ENCODE measurements around the gene RPL15. TPM values are rescaled to one million over a fixed set of nuclear protein-coding genes. Genes with fewer than 3 reads are reported as not detected.

RPL15 gene
- total RNA-seq, 1 donor from 2014 or later, result 1,411 TPM

DNA sequence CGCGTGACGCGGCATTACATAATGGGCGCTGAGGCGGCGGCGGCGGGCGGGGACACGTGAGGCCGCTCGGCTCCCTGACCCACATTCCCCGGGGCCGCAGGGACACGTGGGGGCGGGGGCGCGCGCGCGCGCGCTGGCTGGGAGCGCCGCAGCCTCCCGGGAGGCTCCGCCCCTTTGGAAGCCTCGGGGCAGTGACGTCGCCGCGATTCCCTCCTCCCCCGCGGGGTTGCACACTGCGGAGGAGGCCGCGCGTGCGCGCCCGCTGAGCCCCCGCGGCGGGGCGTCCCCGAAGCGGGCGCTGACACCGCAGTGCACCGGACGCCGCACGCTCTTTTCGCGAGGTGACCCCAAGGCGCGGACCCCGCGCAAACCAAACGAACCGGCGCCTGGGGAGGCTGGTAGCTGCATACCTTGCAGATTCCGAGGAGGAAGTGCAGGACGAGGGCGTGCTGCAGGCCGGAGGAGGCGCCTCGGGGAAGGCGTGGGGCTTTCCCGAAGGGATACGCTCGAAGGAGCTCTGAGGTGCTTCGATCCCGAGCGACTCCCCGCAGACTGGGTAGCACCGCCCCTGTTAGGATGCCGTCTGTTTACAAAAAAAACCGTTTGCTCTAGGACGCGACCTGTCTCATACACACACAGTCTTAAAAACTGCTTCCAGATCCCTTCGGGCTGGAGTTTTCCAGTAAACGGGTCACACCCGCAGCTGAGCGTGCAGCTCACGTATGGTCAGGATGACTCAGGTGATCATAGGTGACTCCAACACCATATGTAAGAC is 29.2 kb downstream of the RPL15 start:
- peaks cover 47% of the 10 kb centered on the region for H3K4me1 Mint-ChIP-seq (ENCODE audit: low read depth)
- no peaks in the 10 kb centered on the region for H3K27me3 Mint-ChIP-seq (ENCODE audit: low read depth)
- H3K27ac Mint-ChIP-seq (ENCODE audit: unreplicated experiment), result peak overlapping the region; percentile 96
- TF ChIP-seq CTCF (IDR thresholded peaks at IDR 0.05), result peak; percentile 22
- no peaks in the 10 kb centered on the region for H3K9me3 Mint-ChIP-seq (ENCODE audit: low read depth)
- H3K36me3 Mint-ChIP-seq (ENCODE audit: low read depth), result no peaks in the 10 kb centered on the region
- peak; percentile 99 for DNase-seq (ENCODE audit: low spot score)
- H3K4me3 Mint-ChIP-seq (ENCODE audit: unreplicated experiment), result peak overlapping the region; percentile 78

DNA sequence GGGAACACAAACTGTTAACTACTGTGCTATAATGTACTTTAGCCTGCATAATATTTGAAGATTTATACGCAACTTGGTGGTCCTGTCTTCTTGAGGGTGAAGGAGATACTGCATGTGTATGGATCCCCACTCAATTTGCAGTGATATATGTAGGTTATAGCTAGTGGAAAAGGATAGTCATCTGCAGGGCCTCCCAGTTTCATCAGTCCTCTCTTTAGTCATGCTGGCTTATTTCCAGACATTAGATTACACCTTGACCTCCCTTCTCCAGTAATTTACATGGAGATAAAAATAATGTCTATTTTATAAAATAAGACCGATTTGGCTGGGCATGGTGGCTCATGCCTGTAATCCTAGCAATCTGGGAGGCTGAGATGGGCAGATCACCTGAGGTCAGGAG is 31.8 kb downstream of the RPL15 start:
- H3K4me1 Mint-ChIP-seq (ENCODE audit: low read depth), result peaks cover 70% of the 10 kb centered on the region
- no peak overlapping the region for H3K4me3 Mint-ChIP-seq (ENCODE audit: unreplicated experiment)
- H3K36me3 Mint-ChIP-seq (ENCODE audit: low read depth), result no peaks in the 10 kb centered on the region
- H3K27ac Mint-ChIP-seq (ENCODE audit: unreplicated experiment), result no peak overlapping the region
- DNase-seq (ENCODE audit: low spot score), result no peak
- H3K27me3 Mint-ChIP-seq (ENCODE audit: low read depth), result no peaks in the 10 kb centered on the region
- no peaks in the 10 kb centered on the region for H3K9me3 Mint-ChIP-seq (ENCODE audit: low read depth)
- TF ChIP-seq CTCF (IDR thresholded peaks at IDR 0.05), result no peak

- peaks cover 62% of the 10 kb centered on the region for H3K4me1 Mint-ChIP-seq (ENCODE audit: low read depth)
- no peaks in the 10 kb centered on the region for H3K36me3 Mint-ChIP-seq (ENCODE audit: low read depth)
- no peak overlapping the region for H3K4me3 Mint-ChIP-seq (ENCODE audit: unreplicated experiment)
- no peaks in the 10 kb centered on the region for H3K9me3 Mint-ChIP-seq (ENCODE audit: low read depth)
- TF ChIP-seq CTCF (IDR thresholded peaks at IDR 0.05), result no peak
- DNase-seq (ENCODE audit: low spot score), result no peak
- peak overlapping the region; percentile 71 for H3K27ac Mint-ChIP-seq (ENCODE audit: unreplicated experiment)
- H3K27me3 Mint-ChIP-seq (ENCODE audit: low read depth), result no peaks in the 10 kb centered on the region
Observed at GRCh38 chr3:23949784-23950183, 32.9 kb downstream of the RPL15 start.

DNA sequence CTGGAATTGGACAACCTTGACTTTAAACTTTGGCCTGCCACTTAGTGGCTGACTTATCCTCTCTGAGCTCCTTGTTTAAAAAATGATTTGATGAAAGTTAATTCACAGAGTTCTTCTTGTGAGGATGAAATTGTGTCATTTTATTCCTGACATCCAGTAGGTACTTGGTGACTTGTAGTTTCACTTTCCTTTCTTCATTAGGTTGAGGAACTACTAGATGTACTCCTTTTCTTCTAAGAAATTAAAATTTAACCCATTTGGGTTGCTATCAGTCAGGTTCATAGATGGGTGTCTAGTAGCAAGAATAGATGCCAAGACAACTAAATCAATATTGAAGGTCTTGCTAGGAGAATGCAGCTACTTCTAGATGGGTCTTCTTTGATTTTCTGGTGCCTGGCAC is 33.4 kb downstream of the RPL15 start:
- TF ChIP-seq CTCF (IDR thresholded peaks at IDR 0.05), result no peak
- no peaks in the 10 kb centered on the region for H3K27me3 Mint-ChIP-seq (ENCODE audit: low read depth)
- H3K36me3 Mint-ChIP-seq (ENCODE audit: low read depth), result no peaks in the 10 kb centered on the region
- DNase-seq (ENCODE audit: low spot score), result no peak
- H3K9me3 Mint-ChIP-seq (ENCODE audit: low read depth), result no peaks in the 10 kb centered on the region
- peaks cover 62% of the 10 kb centered on the region for H3K4me1 Mint-ChIP-seq (ENCODE audit: low read depth)
- H3K27ac Mint-ChIP-seq (ENCODE audit: unreplicated experiment), result peak overlapping the region; percentile 71
- H3K4me3 Mint-ChIP-seq (ENCODE audit: unreplicated experiment), result no peak overlapping the region

GRCh38 chr3:23952646-23953045 is 35.7 kb downstream of the RPL15 start:
- Mint-ChIP-seq H3K4me1 (ENCODE audit: low read depth) (peaks cover 48% of the 10 kb centered on the region), H3K27me3 (ENCODE audit: low read depth) (no peaks in the 10 kb centered on the region), H3K9me3 (ENCODE audit: low read depth) (no peaks in the 10 kb centered on the region), H3K4me3 (ENCODE audit: unreplicated experiment) (no peak overlapping the region), H3K36me3 (ENCODE audit: low read depth) (peaks cover 3% of the 10 kb centered on the region), H3K27ac (ENCODE audit: unreplicated experiment) (no peak overlapping the region)
- no peak for TF ChIP-seq CTCF (IDR thresholded peaks at IDR 0.05)
- DNase-seq (ENCODE audit: low spot score), result no peak

Data from chondrocyte (in vitro differentiated cells).